Left forelimb (tissue), 1 donor: Measurements from ENCODE around the gene CYGB.

Experiments used
- DNase-seq: peaks from one replicate; pipeline ENCODE4 v3.0.0-alpha.2; 2018; ENCODE audit warnings: low spot score

CYGB gene

DNA sequence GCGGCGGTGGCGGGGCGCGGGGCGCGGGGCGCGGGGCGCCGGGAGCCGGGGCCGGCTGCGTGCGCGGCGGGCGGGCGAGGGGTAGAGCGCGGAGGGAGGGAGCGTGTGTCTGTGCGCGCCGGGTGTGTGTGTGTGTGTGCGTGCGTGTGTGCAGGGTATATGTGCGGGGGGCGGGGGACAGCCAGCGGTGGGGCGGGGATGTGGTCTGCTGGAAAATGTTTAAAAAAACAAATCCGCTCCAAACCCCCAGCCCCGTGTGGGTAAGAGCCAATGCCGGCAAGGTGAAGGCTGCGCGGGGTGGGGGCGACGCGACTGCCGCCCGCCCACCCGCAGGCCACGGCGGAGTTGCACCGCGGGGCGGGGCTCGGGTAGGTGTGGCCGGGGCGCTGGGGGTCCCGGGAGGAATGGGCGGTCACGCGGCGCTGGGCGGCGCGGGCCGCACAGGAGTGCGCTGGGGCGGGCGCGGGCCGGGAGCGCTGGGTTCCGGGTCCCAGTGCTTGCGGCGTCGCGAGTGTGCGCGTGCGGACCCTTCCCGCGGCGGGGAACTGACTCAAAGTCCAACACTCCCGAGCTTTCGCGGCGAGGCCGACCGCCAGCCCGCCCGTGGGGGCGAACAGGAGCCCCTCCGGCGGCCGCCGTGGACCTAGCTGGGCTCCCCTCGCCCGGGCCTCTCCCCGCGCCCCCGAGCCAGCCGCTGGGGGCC lies at the start of gene CYGB:
TSS of gene CYGB (minus strand) at position 132 of the 703 bp plus-strand sequence. CDS start 167 bp downstream, outside the sequence.
- DNase-seq: no peak

DNA sequence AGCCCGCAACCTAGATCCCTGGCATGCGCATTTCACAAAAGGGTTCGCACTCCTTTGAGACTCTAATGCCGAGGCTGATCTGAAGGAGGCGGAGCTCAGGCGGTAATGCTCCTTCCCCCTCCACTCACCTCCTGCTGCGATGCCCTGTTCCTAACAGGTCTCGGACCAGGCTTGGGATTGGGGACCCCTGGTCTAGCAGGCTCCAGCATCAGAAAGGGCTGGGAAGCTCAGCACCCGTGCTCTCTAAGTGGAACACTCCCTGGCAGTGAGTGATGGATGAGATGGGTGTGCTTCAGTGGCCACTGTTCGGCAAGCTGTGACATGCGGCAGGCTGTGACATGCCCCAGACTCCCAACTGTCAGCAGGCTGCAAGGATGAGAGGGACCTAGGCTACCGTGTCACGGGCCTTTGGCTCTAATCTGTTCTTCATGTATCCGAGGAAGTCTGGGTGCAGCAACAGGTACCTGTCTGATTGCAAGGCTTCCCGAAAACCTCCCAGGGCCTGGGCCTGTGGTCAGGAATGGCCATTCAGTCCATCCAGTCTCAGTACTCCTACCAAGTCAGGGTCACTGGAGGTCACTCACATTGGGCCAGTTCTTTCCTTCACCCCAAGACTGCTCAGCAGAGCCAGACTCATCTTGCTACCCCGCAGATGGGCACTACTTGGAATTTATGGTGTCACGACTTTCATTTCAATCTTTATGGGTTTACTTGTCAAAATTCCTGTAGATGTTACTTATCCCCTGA lies 49.4 kb upstream of the CYGB start:
- no peak for DNase-seq

DNA sequence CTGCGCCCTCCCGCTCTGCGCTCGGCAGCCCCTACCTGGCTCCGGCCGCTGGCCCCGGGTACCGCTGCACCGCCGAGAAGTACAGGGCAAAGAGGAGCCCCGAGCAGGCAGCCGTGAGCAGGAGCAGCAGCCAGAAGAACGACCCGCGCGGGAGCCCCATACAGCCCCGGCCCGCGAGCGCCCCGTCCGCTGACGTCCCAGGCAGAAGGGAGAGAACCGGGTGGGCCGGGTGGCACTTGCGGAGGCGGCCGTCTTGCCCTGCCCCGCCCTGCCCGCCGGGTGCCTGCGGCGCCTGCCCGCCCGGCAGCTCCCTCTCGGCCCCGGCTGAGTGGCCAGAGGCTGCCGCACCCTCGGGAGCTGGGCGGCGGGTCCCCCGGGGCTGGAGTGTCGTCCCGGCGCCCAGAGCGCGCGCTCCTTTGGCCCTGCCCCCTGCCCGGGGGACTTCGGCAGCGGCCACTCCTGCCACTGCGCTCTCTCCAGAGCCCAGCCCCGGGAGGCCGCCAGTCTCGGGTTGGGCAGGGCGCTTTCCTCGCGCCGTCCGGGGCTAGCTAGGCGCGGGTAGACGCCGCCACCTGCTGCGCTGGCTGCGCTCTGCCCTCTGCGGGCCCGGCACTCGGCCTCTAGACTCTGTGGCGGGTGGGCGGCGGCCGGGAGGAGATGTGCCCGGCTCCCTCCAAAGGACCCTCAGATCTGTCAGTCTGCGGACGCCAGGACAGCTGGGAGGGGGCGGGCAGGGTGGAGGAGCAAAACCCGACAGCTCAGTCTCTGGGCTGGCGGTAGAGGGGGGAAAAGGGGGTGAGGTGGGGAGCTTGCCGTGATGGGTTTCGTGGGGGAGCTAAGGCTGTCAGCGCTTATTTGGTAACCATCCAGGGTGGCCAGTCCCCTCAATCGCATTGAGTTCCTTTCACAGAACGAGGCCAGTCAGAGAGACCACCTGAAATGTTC lies 48.4 kb upstream of the CYGB start, which contains the start of gene ST6GALNAC2:
TSS of gene ST6GALNAC2 (minus strand) at position 212 of the 945 bp plus-strand sequence. CDS start at position 160, 52 bp downstream.
- DNase-seq: no peak

DNA sequence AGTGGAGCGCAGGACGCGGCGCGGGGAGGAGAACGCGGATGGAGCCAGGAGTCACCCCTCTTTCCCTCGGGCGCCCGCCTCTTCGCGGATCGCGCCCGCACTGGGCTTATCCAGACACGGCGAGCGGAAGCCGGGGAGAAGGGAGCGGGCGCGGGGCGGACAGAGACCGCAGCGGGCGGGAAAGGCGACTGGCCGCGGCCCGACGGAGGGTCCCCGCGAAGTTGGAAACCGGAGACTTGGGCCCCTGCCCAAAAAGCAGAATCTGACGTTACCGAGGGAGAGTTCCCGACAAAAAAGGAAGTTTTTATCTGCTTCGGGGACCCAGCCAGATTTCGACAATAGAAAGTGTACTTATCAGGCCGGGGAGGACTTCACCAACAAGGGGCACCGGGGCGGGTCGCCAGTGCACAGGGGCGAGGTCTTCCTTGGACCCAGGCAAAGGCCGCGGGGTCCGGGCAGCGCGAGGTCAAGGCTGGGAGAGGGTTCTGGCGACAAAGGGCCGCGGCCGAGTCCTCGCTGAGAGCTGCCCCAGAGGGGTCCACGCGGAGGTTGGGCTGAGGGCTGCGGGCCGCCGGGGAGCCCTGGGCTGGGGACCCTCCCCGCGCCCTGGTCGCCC lies 47.6 kb upstream of the CYGB start:
- no peak for DNase-seq

DNA sequence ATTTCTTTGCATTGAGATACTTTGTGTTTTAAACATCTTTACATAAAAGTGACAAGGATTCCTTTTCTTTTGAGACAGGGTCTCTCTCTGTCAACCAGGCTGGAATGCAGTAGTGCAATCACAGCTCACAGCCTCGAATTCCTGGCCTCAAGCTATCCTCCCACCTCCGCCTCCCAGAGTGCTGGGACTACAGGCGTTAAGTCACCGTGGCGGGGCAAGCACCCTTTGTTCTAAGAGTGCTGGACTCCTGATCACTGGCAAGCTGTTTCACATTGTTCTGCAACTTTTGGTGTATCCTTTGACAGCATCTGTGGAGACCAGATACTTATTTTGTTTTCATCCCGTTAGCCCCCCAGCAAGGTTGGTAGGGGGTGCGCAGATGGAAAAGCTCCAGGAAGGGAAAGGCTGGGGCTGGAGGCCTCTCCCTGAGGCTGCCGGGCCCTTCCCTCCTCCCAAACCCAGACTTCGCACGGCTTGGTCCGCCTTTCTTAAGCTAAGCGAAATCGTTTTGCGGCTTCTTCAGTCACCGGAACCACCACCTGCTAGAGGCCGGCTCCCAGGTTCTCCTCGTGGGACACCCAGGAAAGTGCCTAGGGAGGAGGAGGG lies 47.0 kb upstream of the CYGB start:
- DNase-seq: no peak

DNA sequence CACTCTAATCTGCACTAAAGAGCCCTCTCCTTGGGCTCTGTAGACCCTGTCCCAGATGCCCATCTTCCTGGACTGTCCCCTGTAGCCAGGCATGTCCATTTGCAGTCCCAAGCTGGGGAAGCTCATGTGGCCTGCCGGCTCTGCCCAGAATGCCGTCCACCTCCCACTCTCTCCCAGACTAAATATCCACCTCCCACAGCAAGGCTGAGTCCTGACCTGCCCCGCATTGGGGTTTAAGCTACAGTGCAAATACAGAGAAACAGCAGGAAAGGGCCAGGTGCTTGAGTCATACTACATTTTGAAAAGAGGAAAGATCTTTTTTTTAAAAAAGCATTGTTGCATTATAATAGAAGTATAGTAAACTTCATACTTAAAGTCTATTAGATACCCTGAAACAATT lies 45.2 kb upstream of the CYGB start:
- DNase-seq: no peak

DNA sequence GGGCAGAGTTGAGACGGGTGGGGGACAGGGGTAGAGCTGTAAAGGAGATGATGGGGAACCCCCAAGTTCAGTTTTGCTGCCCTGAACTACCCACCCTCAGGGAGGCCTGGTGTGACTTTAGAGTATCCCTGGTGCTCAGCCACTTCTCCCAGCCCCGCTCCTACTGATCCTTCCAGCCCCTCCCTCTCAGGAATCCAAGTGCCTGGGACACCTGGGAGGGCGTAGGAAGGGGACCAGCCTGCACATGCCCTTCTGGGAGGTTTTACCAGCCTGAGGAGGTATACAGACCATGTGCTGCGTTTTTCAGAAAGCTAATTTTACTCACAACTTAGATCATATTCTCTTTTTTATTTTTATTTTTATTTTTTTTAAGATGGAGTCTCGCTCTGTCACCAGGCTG lies 44.0 kb upstream of the CYGB start:
- no peak for DNase-seq

DNA sequence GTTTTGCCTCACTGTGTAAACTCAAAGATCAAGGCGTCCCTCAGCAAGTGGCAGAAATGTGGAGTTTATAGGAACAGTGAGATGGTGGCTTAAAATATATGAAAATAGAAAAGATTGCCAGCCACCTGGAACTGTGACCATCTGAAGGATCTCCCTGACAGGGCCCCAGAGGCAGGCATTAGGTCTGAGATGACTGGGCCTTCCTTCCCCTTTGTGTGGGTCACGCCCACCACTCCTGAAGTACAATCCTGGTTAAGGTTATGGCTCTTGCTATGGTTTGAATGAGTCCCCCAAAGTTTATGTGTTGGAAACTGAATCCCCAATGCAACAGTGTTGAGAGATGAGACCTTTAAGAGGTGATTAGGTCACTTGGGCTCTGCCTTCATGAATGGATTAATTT lies 41.8 kb upstream of the CYGB start:
- no peak for DNase-seq

DNA sequence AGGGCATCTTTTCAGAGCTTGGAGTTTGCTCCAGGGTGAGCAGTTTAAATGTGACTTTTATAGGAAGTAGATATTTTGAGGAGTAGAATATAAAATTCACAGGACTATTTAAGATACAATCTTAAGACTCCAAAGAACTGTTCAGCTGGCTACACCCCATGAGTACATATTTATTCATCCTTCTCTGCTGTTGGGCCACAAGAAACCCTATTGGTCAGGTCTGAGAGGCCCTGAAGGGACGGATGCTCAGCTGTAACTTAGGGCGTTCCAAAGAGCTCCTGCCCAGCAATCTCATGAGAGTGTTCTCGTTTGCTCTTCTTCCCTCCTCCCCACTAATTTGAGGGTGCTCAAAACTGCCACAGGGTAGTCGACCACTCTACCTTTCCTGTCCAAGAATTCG lies 40.9 kb upstream of the CYGB start:
- no peak for DNase-seq

DNA sequence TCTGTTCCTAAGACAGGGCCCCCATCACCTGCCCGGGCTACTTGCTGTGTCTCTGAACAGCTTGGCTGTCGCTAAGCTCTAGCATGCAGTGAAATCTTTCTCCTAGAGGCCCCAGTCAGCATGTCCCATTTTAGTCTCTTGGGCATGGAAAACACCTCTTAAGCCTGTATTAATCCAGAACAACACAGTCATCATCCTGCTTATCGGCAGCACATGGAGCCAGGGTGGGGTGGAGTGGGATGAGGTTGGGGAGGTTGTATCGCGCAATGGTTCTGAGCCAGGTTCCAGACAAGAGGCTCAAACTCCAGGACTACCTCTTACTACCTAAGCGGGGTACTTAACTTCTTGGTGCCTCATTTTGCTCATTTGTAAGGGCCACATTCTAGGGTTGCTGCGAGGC lies 40.4 kb upstream of the CYGB start:
- DNase-seq: no peak

DNA sequence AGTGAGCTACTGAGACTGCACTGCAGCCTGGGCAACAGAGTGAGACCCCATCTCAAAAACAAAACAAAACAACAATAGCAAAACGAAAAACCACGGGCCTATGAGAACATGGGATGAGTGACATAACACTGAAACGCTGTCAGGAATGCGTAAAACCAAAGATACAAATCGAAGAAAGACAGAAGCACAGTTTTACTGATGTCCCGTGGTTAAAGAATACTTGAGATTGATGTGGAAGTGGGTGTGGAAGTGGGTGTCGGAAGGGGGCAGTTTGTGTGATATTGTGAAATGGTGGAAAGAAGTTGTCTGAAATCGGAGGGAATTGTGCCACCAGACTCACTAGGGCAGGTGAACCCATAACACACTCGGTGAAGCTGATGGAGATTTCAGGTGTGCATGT lies 38.7 kb upstream of the CYGB start:
- DNase-seq: no peak

DNA sequence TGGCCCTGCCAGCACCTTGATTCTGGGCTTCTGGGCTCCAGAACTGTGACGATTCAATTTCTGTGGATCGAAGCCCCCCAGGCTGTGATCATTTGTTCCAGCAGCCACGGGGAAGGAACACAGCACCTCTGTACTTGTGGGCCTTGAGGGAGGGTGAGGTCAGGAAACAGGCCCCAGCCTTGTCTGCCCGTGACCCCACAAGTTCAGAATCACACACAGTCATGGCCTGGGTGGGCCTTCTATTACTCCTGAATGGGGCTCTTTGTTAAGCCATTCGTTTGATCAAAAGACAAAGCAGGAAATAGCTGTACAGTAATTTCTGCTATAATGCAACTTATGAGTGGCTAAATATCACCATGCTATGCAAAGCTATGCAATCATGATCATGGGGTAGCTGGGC lies 38.1 kb upstream of the CYGB start:
- no peak for DNase-seq

DNA sequence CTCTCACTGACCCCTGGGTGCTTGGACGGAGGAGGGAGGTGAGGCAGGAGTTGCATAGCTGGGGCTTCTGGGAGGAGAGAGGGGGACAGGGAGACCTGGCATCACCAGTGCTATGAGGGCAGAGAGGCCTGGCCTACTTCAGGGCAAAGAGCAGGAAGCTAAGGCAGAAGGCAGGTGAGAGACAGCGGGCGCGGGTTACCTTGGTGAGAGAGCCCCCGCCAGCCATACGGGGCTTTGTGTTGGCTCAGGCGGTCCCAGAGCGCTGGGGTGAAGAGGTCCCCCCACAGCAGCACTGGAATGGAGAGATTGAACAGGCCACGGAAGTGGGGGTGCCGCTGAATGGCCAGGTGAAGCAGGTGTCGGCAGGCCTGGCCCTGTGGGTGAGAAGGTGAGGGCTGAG lies 36.7 kb upstream of the CYGB start:
- no peak for DNase-seq

DNA sequence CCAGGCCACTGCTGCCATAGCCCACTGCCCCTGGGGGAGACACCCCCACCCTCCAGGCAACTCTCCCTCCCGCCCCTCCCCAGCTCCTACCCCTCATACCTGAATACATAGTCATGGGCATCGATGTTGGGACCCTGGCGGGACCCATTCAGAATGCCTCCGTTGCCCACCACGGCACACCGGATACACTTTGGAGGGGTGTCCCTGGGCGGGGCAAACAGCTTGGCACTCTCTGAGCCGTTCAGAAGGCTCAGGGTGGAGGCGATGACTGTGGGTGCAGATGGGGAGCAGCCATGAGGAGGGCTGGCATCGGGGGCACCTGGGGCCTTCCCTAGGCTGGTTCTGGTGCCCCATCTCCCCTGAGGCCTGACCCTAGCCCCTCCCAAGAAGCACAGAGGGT lies 35.6 kb upstream of the CYGB start:
- no peak for DNase-seq

DNA sequence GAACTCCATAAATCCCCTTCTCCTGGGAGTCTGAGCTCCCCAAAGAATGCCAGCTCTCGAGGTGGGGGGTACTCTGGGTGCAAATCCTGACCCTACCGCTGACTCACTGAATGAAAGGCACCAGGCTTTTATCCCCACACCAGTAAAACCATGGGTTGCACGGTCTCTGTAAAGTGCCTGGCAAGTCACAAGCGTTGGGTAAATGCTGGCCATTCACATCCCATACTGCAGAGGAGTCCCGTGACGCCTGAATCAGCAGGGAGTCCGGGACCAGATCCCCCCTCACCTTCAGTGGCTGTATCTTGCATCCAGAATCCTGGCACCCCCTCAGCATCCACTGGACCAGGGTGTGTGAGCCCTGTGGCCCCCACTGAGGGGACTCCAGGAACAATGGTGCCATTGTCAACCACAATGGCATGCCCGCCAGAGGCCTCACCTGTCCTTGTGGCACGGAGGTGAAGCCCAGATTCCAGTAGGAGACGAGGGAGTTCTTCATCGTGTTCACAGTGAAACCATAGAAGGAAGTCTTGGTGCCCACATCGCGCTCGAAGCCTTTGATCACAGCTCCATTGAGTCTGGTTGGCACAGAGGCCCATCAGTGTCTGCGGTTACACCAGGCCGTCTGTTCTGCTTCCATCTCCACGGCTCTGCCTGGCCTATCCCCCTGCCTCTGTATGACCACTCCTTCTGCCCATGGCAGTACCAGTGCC lies 34.8 kb upstream of the CYGB start:
- DNase-seq: no peak

DNA sequence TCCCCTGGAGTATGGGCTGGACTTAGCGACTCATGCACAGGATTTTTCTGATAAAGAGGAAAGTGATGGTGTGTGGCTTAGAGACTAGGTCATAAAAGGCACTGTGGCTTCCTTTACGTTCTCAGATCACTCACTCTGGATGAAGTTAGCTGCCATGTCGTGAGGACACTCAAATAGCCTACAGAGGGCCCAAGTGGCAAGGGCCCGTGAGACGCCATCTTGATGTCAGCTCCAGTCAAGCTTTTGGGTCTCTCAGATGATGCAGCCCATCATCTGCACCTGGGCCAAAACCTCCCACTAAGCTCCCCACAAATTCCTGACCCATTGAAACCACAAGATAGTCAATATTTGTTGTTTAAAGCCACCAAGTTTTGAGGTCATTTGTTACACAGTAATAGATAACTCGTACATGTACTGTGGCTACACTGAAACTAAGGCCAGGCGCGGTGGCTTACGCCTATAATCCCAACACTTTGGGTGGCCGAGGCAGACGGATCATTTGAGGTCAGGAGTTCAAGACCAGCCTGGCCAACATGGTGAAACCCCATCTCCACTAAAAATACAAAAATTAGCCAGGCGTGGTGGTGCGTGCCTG lies 33.5 kb upstream of the CYGB start:
- no peak for DNase-seq

DNA sequence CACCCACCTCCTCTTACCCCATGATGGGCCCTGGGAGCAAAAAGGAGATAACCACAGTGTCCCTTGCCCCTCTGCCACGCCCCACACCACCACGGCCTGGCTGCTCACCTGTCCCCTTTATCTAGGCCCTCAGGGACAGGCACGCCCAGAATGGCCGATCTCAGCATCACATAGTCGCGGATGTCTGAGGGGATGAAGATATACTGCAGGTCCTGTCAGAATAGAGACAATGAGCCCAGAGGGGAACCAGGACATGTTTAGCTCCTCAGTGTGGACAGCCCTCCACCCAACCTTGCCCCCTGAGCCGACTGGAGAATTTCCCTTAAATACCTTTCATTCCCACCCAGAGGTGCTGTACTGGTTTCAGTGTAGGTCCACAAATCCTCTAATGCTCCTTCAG lies 32.9 kb upstream of the CYGB start:
- no peak for DNase-seq

DNA sequence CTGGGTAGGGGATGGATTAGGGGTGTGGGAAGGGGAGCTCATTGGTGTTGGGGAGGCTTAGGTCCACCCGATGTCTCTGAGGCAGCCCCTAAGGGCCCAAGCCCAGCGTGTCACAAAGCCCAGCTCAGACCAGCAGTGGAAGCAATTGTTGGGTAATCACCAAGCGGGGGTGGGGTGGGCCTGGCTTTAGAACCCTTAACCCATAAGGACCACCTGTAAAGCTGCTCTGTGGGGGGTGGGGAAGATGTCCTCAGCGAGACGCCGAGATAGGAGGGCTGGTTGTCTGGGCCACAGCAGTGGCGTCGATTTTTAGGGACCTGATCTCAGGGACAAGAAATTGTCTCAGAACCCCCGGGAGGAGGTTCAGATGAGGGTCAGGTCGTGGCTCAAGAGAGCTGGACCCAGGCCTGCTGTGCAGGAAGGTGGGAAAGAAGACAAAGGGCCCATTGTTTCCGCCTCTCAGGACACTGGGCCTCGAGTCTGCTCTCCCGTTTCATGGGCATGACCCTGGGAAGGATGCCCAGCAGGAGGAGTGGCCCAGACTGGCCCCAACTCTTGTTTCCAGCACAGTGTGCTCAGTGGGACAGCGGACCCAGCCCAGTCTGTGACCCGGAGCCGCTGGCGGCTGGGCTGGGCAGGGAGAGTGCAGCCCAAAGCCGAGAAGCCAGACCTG lies 32.2 kb upstream of the CYGB start:
- DNase-seq: no peak

DNA sequence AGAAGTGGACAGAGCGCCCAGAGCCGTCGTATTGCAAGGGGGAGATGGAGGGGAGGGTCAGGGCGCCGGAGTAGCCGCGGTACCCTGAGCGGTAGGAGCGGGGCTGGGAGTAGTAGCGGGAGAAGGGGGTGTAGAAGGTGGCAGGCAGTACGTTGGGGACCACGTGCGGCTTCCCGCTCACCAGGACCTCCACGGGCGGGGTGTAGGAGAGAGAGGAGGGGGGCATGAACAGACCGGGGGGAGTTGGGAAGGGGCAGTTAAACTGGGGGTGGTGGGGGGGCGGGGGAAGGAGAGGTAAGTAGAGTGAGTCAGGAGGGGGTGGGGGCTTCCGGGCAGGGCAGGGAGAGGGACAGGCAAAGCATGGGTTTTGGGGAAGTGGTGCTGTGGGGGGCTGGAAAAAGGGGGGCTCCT lies 31.3 kb upstream of the CYGB start:
- no peak for DNase-seq
